H1 (cell line): ENCODE data around the gene PTPRD. TPM values are rescaled to one million over a fixed set of nuclear protein-coding genes. Genes with fewer than 3 reads are reported as not detected.

Experiments used
- CTCF ChIA-PET: fragments of 300-600 bp; sonication (Branson Sonifier 250); formaldehyde crosslinking; loops from one replicate; lab custom pipeline; 2021; ENCODE audit not compliant: partially characterized antibody; lab: Charles Lee
- POLR2A ChIA-PET: fragments of 300-600 bp; sonication (Branson Sonifier 250); formaldehyde crosslinking; loops from one replicate; lab custom pipeline; 2021; ENCODE audit warnings: inconsistent platforms; ENCODE audit not compliant: partially characterized antibody; lab: Charles Lee
- DNase-seq, 2 experiments: peaks; one replicate each; pipeline versions ENCODE4 v3.0.0 to v3.0.0-alpha.2; 2010 to 2022; ENCODE audit warnings: low spot score in 2 of 2, low read depth in 1 of 2, mixed read lengths in 1 of 2
- FAIRE-seq: peaks from 2 replicates; lab custom pipeline; 2011; peaks lifted over from hg19 to GRCh38; lab: Jason Lieb, UNC
- H2AFZ ChIP-seq: 2 replicates; pipeline ENCODE4 v1.8.1; 2012; ENCODE audit warnings: low read length, inconsistent platforms
- H2AK5ac ChIP-seq: 2 replicates; pipeline ENCODE4 v1.6.1; 2013; ENCODE audit warnings: low read depth, low read length
- H2BK120ac ChIP-seq: replicated peaks from 2 replicates; pipeline ENCODE3; 2013; ENCODE audit warnings: low read depth, low read length, inconsistent platforms
- H2BK12ac ChIP-seq: 2 replicates; pipeline ENCODE4 v1.6.1; 2013; ENCODE audit warnings: low read depth, low read length
- H2BK15ac ChIP-seq: 2 replicates; pipeline ENCODE4 v1.6.1; 2013; ENCODE audit warnings: low read length
- H2BK20ac ChIP-seq: 2 replicates; pipeline ENCODE4 v1.6.1; 2013; ENCODE audit warnings: low read length
- H2BK5ac ChIP-seq: 2 replicates; pipeline ENCODE4 v1.6.1; 2013; ENCODE audit warnings: low read depth, low read length
- H3K14ac ChIP-seq: 2 replicates; pipeline ENCODE4 v1.6.1; 2013; ENCODE audit warnings: inconsistent platforms; ENCODE audit not compliant: insufficient read length
- H3K18ac ChIP-seq: 2 replicates; pipeline ENCODE4 v1.6.1; 2013; ENCODE audit warnings: low read length; ENCODE audit errors: extremely low read depth
- H3K23ac ChIP-seq: 2 replicates; pipeline ENCODE4 v1.6.1; 2013; ENCODE audit warnings: inconsistent platforms; ENCODE audit not compliant: insufficient read length
- H3K23me2 ChIP-seq: 2 replicates; pipeline ENCODE4 v1.6.1; 2013; ENCODE audit warnings: low read depth, low read length
- H3K27ac ChIP-seq: 2 replicates; pipeline ENCODE4 v1.6.1; 2011; ENCODE audit warnings: low read depth, low read length, inconsistent platforms
- H3K27me3 ChIP-seq, 4 experiments: replicated peaks in 1 of 4; 1 replicate in 1 of 4; 2 replicates in 3 of 4; pipeline versions ENCODE4 v1.6.1 to v1.8.1; 2011 to 2013; ENCODE audit warnings: low read length in 3 of 4, mild to moderate bottlenecking in 3 of 4, inconsistent platforms in 2 of 4, mixed read lengths in 2 of 4, moderate library complexity in 1 of 4; ENCODE audit not compliant: control insufficient read depth in 3 of 4, insufficient read depth in 3 of 4; ENCODE audit errors: extremely low read depth in 1 of 4
- H3K36me3 ChIP-seq, 4 experiments: 2 replicates each; pipeline versions ENCODE4 v1.6.1 to v1.8.1; 2011 to 2013; ENCODE audit warnings: mild to moderate bottlenecking in 4 of 4, low read length in 3 of 4, moderate library complexity in 2 of 4, control low read depth in 1 of 4, inconsistent platforms in 1 of 4; ENCODE audit not compliant: insufficient read depth in 4 of 4, control insufficient read depth in 2 of 4
- H3K4ac ChIP-seq: replicated peaks from 2 replicates; pipeline ENCODE3; 2013; ENCODE audit warnings: low read length, low read depth, mixed read lengths, inconsistent platforms; ENCODE audit not compliant: insufficient read length
- H3K4me1 ChIP-seq, 4 experiments: replicated peaks in 1 of 4; 1 replicate in 1 of 4; 2 replicates in 3 of 4; pipeline versions ENCODE4 v1.6.1 to v1.8.1; 2011 to 2013; ENCODE audit warnings: low read length in 3 of 4, inconsistent platforms in 2 of 4, mixed read lengths in 1 of 4; ENCODE audit not compliant: insufficient read depth in 4 of 4, control insufficient read depth in 3 of 4
- H3K4me2 ChIP-seq, 2 experiments: 2 replicates each; pipeline versions ENCODE4 v1.6.1 to v1.8.1; 2011 to 2013; ENCODE audit warnings: low read depth in 2 of 2, low read length in 2 of 2, control low read depth in 1 of 2, inconsistent platforms in 1 of 2, mild to moderate bottlenecking in 1 of 2; ENCODE audit not compliant: insufficient read depth in 1 of 2
- H3K4me3 ChIP-seq, 4 experiments: fragments of 200-600, 300-600 bp in 1 of 4; sonication (generic), shearing (Covaris generic), sonication (Bioruptor Twin) in 1 of 4; 2 replicates each; pipeline versions ENCODE4 v1.5.1 to v1.8.1; 2011 to 2016; ENCODE audit warnings: low read length in 4 of 4, low read depth in 3 of 4, control low read depth in 2 of 4, inconsistent platforms in 2 of 4, mild to moderate bottlenecking in 2 of 4, mixed read lengths in 1 of 4, moderate library complexity in 1 of 4; ENCODE audit not compliant: insufficient read depth in 2 of 4; ENCODE audit errors: extremely low read depth in 1 of 4
- H3K56ac ChIP-seq: replicated peaks from 2 replicates; pipeline ENCODE3; 2013; ENCODE audit warnings: low read depth, mild to moderate bottlenecking, mixed read lengths, low read length, inconsistent platforms; ENCODE audit not compliant: insufficient read length
- H3K79me1 ChIP-seq: 2 replicates; pipeline ENCODE4 v1.6.1; 2013; ENCODE audit warnings: low read depth, low read length, control low read depth
- H3K79me2 ChIP-seq, 2 experiments: 2 replicates each; pipeline versions ENCODE4 v1.6.1 to v1.8.1; 2012 to 2013; ENCODE audit warnings: low read length in 2 of 2, mild to moderate bottlenecking in 2 of 2, inconsistent platforms in 1 of 2; ENCODE audit not compliant: insufficient read depth in 2 of 2, control insufficient read depth in 1 of 2
- H3K9ac ChIP-seq, 4 experiments: replicated peaks in 1 of 4; 1 replicate in 1 of 4; 2 replicates in 3 of 4; pipeline versions ENCODE4 v1.6.1 to v1.8.1; 2011 to 2013; ENCODE audit warnings: low read depth in 3 of 4, low read length in 3 of 4, control low read depth in 2 of 4, mild to moderate bottlenecking in 2 of 4, moderate library complexity in 2 of 4, inconsistent platforms in 1 of 4; ENCODE audit errors: extremely low read depth in 1 of 4
- H3K9me3 ChIP-seq, 2 experiments: 2 replicates each; pipeline versions ENCODE4 v1.6.1 to v1.8.1; 2012 to 2013; ENCODE audit warnings: mild to moderate bottlenecking in 2 of 2, moderate library complexity in 2 of 2, control low read depth in 1 of 2, inconsistent platforms in 1 of 2, low read depth in 1 of 2, low read length in 1 of 2, mixed read lengths in 1 of 2; ENCODE audit not compliant: insufficient read depth in 2 of 2
- H4K20me1 ChIP-seq, 2 experiments: replicated peaks in 1 of 2; 2 replicates each; pipeline versions ENCODE3 to v1.8.1; 2011 to 2013; ENCODE audit warnings: inconsistent platforms in 2 of 2, low read length in 2 of 2, mild to moderate bottlenecking in 1 of 2; ENCODE audit not compliant: insufficient read depth in 2 of 2, control insufficient read depth in 1 of 2
- H4K5ac ChIP-seq: 2 replicates; pipeline ENCODE4 v1.6.1; 2013; ENCODE audit warnings: low read length, low read depth, mixed read lengths, inconsistent platforms; ENCODE audit not compliant: insufficient read length
- H4K8ac ChIP-seq: 2 replicates; pipeline ENCODE4 v1.8.0; 2013; ENCODE audit warnings: mild to moderate bottlenecking, moderate library complexity, low read length, inconsistent platforms; ENCODE audit not compliant: insufficient read depth; ENCODE audit errors: extremely low read depth
- H4K91ac ChIP-seq: replicated peaks from 2 replicates; pipeline ENCODE3; 2013; ENCODE audit warnings: low read length, mixed read lengths, inconsistent platforms; ENCODE audit not compliant: insufficient read length
- NRF1 ChIP-seq: IDR thresholded peaks from 2 replicates; pipeline ENCODE4 v1.6.1; 2011; ENCODE audit warnings: mild to moderate bottlenecking, low read depth, low read length, improper control_type of control experiment
- SIN3A ChIP-seq, 2 experiments: IDR thresholded peaks in 1 of 2; conservative IDR thresholded peaks in 1 of 2; 2 replicates each; pipeline ENCODE4 v1.6.1; 2011 to 2012; ENCODE audit warnings: low read length in 2 of 2, improper control_type of control experiment in 1 of 2, low read depth in 1 of 2, mild to moderate bottlenecking in 1 of 2
- SIRT6 ChIP-seq: IDR thresholded peaks from one replicate; pipeline ENCODE4 v1.7.1; 2012; ENCODE audit warnings: low read length, inconsistent platforms
- ZNF274 ChIP-seq: IDR thresholded peaks from 2 replicates; pipeline ENCODE4 v1.7.0; 2012; ENCODE audit warnings: low read length, borderline replicate concordance; ENCODE audit errors: extremely low read depth
- WGBS, 2 experiments: shearing (Covaris generic) in 1 of 2; methylation state at CpG; one replicate each; pipeline versions ENCODE4 v1.1.6 to v1.1.7; 2013 to 2015; ENCODE audit warnings: low lambda C conversion rate in 2 of 2, mixed read lengths in 2 of 2, inconsistent platforms in 1 of 2, low coverage in 1 of 2, missing lambda C conversion rate in 1 of 2; ENCODE audit not compliant: insufficient replicate concordance in 2 of 2, insufficient coverage in 1 of 2, insufficient read length in 1 of 2; ENCODE audit errors: extremely low coverage in 1 of 2, missing lambda C conversion rate in 1 of 2; 5-methylcytosine and 5-hydroxymethylcytosine counted together
- polyA plus RNA-seq, 7 experiments: library from polyadenylated mRNA; depleted of rRNA in 3 of 7; stranded (reverse) in 5 of 7; unstranded in 2 of 7; fragments of >200 nt in 5 of 7; fragments of 200-250 nt in 2 of 7; gene quantifications; 1 replicate in 5 of 7; 2 replicates in 1 of 7; 4 replicates in 1 of 7; pipeline versions ENCODE4 v1.2.1 to v1.2.3, GENCODE V29; 2011 to 2013; ENCODE audit warnings: missing spikeins in 2 of 7, mixed read lengths in 2 of 7
- total RNA-seq: library from RNA; stranded (reverse); fragmentation: NEBNext Ultra II Directional; extraction: Animal tissue kit (Norgen Biotek cat#: 25700); gene quantifications from 2 replicates; pipeline ENCODE4 v1.2.1, GENCODE V29; 2021

The PTPRD gene
- total and polyA plus RNA-seq, 2 of the 8 experiments (the other 6 are each of a cell fraction or from before 2014, with no cell fraction given), result 17.2 to 77.0 TPM

- H2AFZ ChIP-seq, result no peak overlapping the region
- H3K4me1 ChIP-seq, result peaks cover 0 to 4% (median 1%) of the 10 kb centered on the region in 4 experiments; a peak in 2 of 7 replicates
- no peaks in the 10 kb centered on the region for H3K36me3 ChIP-seq
- no peak overlapping the region for H3K27ac ChIP-seq
- ChIA-PET CTCF (interaction anchor here (1.0 to 1.7 kb wide), 3 partner anchors 9 to 13 kb away, joined by 4 to 6 read pairs (median 5); no protein-coding TSS in a partner anchor), POLR2A (no interaction called here)
- H3K56ac ChIP-seq, result no peak overlapping the region
- no peak overlapping the region for H3K4me3 ChIP-seq
- 94% methylated on average over 1 of the region's 1 CpG; no CpG with 5 or more reads in 1 of the 2 experiments for WGBS, 2 experiments
- no peak for TF ChIP-seq NRF1
- no peak for TF ChIP-seq SIRT6
- no peak for TF ChIP-seq ZNF274
- no peak for TF ChIP-seq SIN3A (conservative IDR thresholded peaks at IDR 0.05 in 1 of 2, IDR thresholded peaks at IDR 0.05 in 1 of 2; ENCODE audit: low read depth in 1 of 2, low read length in 2 of 2)
- no peak overlapping the region for H4K91ac ChIP-seq
- H4K20me1 ChIP-seq, result no peaks in the 10 kb centered on the region
- H2AK5ac ChIP-seq, result no peak overlapping the region
- H3K4me2 ChIP-seq, result no peak overlapping the region
- no peaks in the 10 kb centered on the region for H3K79me1 ChIP-seq
- H2BK5ac ChIP-seq, result no peak overlapping the region
- FAIRE-seq (no peak), DNase-seq (no peak)
- H3K14ac ChIP-seq, result no peak overlapping the region
- H3K18ac ChIP-seq, result no peak overlapping the region
- no peaks in the 10 kb centered on the region for H3K23me2 ChIP-seq
- H4K5ac ChIP-seq, result no peak overlapping the region
- no peak overlapping the region for H2BK20ac ChIP-seq
- H3K9ac ChIP-seq, result no peak overlapping the region
- no peaks in the 10 kb centered on the region for H3K27me3 ChIP-seq
- H3K23ac ChIP-seq, result no peak overlapping the region
- H4K8ac ChIP-seq, result no peak overlapping the region
- no peaks in the 10 kb centered on the region; a peak in 1 of 4 replicates for H3K79me2 ChIP-seq
- no peak overlapping the region for H2BK15ac ChIP-seq
- H2BK12ac ChIP-seq, result no peak overlapping the region
- H3K4ac ChIP-seq, result no peak overlapping the region
- no peak overlapping the region for H2BK120ac ChIP-seq
- no peaks in the 10 kb centered on the region for H3K9me3 ChIP-seq
Measured at GRCh38 chr9:8706998-8707397, 1905.8 kb downstream of the PTPRD start.
